Measurements from ENCODE around the gene RUNX3.

RUNX3 gene

DNA sequence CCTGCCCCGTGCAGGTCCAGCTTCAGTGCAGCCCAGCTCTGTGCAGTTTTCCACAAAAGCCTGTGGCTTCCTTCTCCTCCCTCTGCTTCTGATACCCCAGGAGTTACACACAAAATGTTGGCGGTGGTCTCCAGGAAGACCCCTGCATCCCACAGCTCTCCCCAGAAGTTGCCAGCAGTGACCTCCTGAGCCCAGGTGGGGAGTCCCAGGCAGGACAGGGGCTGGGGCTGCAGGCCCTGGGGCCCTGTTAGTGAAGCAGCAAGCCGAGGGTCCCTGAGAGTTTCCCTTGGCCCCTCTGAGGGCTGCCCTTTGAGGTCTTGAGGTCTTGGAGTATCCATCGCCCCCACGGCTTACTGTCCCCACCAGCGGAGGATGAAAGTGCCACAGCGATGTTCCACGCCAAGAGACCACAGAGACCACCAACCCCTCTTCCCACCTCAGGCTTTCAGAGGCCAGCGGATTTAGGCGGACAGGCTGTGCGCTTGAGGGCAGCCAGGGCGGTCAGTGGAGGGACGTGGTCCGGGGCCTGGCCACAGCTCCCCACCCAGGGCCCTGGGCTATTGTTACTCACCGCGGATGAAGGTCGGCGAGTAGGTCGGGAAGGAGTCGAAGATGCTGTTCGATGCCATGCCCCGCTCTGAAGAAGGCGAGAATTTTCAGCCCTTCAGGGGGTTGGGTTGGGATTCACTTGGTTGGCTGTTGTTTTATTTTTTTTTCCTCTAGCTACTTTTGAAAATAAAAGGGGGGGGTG is 34.0 kb upstream of the RUNX3 start:
- no peak for FAIRE-seq
- DNase-seq (ENCODE audit: insufficient read length, low spot score): no peak

DNA sequence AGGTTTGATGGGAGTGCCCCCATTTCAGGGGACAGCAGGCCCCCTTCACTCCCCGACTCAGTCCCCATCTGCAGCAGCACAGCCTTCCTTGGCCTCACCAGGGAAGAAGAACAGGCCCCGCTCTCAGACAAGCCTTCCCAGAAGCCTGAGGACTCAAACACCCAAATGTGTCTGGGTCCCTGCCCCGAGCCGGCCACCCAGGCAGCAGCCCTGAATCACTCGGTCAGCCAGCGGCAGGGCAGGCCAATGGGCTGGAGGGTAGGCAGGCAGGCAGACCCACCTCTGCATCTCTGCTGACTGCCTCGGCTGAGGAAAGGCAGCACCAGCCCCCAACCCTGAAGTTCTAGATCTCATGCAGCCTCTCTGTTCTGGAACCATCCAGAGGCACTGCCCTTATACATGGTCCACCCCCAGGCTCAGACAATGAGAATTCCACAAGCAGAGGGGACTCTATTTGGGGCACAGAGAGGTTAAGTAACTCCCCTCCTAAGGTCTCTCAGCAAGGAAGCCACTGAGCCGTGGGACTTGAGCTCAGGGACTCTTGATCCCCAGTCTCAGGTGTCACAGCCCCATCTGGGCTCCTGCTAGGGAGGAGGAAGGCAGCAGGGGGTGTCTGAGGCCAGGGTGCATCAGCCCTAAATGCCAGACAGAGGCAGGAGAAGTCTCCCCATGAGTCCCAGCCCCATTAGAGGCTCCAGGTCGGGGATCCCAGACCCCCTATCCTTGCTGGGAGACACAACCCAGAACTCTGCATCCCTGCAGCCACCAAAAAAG is 33.2 kb upstream of the RUNX3 start:
- FAIRE-seq (no peak), DNase-seq (ENCODE audit: insufficient read length, low spot score) (no peak)

DNA sequence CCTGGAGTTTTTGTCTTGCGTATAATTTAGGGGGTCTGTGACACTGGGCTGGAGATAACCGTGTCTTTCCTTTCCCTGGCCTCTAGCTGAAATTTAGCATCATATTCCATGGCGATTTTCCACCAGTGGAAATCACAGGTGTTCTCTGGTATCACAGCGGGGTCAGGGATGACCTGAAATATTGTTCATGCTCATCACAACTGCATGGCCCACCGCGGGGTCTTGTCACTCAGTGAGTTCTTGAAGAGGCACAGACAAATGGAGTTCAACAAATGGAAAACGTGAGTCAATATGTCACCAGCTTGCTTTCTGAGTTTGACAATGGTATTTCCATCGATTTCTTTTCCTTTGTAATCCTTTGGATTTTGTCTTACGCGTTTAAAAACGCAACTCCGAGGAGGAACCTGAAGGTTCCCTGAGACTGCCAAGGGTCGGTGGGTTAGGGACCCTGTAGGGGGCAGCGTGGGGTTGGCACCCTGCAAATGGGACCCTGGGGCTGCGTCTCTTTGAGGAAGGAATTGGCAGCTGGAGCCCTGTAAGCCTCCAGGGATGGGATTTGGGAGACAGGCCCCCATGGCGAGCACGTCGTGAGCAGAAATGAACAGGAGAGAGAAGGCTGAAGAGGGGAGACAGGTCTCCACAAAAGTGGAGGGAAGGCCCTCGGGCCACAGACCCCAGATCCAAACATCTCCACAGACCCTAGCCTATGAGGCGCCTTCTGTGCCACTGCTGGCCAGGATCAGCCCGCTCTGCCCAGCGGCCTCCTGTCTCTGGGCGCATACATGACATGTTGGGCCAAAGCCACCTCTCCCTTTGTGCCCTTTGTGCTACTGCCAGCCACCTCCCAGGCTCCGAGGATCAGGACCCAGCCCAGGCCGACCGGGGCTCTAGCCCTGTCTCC is 32.1 kb upstream of the RUNX3 start:
- FAIRE-seq: peak; percentile 69
- DNase-seq (ENCODE audit: insufficient read length, low spot score): no peak

DNA sequence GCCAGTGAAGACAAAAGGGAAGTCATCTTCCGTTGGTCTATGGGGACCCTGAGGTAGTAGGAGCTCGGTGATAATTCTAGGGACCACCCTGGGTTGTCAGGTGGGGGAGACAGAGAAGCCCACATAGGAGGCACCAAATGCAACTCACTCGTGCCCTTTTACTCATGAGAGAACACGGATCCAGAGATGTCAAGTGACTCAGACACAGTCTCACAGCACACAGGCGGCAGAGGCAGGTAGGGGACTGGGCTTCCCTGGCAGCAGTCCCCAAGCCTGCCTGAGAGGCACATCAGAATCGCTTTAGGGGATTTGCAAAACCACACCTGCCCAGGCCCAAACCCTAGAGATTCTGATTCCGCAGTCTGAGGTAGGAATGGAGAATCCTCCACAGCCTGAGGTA is 31.3 kb upstream of the RUNX3 start:
- FAIRE-seq (peak; percentile 62), DNase-seq (ENCODE audit: insufficient read length, low spot score) (no peak)

DNA sequence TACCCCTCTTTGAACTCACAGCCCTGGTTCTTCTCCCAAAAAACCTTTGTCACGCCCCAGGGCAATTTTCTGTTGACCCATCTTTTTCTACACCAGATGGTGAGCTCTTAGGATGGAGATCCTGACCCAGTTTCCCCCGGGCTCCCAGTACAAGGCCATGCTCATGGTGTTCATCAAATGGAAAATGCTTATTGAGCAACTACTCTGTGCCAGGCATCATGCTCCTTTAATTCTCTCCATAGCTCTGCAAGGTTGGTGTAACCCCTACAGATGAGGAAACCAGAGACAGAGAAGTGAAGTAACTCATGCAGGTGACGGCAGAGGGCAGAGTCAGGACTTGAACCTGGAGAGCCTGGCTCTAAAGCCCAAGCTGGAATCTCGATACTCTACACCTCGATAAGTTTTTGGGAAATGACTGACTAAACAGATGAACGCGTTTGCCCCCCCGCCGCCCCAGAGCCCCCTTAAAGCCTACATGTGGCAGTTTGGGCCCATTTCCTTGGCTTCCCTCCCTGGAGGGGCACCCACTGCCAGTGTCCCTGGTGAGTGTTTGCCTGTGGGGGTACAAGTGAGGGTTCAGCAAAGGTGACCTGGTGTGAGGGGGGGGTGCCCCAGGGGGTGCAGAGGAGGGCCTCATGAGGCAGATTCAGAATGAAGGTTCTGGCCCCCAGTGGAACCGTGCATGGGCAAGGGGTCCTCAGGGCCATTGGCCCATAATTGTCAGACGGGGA is 30.2 kb upstream of the RUNX3 start:
- peak; percentile 47 for FAIRE-seq

DNA sequence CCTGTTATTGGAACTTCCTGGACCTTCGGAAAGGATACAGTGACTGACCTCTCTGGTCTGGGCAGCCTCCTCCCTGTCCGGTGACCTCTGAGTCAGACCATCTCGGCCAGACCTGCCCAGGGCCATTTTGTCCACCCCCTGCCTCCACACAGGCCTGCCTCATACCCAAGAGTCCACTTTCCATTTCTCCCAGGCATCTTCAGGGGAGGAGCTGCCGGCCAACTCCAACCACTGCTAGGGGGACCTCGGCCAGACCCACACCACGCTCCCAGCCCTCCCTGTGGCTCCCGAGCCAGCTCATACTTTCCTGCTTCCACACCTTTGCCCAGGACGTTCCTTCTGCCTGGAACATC is 29.5 kb upstream of the RUNX3 start:
- no peak for FAIRE-seq
- DNase-seq (ENCODE audit: insufficient read length, low spot score): no peak

More for the DNA sequence above, 30.2 kb upstream of the RUNX3 start:
- no peak for DNase-seq (ENCODE audit: insufficient read length, low spot score)

DNA sequence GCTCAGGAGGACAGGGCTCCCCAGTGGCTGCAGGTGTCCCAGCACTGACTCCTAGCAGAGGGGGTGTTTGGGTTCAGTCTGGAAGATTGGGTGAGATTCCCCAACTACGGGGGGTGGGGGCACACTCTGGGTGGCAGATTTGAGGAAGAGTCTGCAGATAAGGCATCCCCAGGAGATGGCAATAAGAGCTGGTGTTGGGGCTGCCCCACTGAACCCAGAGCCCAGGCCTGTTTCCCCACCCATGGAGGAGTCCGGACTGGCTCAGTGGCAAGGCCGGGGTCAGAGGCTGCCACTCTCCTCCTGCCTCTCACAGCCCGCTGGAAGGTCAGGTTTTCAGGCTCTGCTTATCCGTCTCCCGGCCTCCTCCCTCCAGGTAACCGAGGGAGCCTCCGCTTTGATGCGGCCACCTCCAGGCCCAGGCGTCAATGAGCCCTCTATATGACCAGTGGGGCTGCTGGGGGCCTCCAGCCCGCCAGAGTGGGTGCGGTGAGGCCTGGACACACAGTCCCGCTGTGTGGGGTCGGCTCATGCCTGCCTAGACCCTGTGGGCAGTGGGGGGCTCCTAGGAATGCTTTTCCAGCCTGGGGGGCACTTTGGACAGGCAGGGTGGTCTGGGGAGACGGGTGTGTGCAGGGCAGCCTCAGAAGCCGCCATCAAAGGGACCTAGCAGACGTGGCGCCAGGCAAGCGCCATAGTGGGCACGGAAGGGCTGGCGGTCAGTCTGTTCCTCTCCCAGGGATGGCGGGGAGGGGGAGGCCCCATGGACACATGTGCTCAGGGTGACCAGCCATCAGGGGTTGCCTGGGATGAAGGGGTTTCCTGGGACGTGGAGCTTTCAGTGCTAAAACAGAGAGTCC is 28.9 kb upstream of the RUNX3 start:
- no peak for FAIRE-seq

DNA sequence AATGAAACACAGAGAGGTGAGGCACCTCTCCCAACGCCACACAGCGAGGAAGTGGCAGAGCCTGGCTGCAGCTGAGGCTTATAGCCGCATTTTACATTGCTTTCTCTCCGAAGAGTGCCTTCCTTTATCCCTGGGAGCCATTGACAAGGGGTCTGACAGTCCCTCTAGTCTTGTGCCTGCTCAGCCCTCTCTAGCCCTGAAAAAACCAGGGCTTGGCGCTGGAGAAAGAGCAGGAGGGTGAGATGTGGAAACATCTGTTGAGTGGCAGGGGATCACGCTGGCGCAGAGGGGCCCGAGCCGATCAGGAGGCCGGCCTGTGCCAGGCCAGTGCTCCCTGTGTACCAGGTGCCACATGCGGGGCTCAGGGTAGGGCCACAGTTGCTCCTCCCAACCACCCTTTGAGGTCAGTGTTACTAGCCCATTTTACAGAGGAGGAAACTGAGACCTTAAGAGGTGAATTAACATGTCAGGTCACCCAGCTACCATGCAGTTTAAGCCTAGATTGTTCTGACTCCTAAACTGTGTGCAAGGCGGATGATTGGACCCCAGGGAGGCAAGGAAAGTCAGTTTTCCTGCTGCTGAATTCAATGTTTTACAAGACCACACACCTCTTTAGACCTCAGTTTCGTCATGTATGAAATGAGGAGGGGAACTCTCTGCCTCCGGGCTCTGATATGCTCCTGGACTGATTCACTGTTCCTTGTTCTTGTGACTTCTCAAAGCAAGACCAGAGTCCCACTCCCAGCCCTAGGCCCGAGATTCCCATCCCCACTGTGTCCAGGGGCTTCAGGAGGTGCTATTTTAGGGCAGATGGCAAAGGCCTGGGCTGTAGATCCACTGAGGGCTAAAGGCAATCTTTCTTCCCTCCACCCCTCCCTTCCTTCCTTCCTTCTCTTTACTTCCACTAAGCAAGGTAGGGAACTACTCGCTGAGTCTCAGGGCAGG is 28.0 kb upstream of the RUNX3 start:
- DNase-seq (ENCODE audit: insufficient read length, low spot score) (no peak), FAIRE-seq (peak; percentile 86)

More for the DNA sequence above, 28.9 kb upstream of the RUNX3 start:
- DNase-seq (ENCODE audit: insufficient read length, low spot score): no peak

DNA sequence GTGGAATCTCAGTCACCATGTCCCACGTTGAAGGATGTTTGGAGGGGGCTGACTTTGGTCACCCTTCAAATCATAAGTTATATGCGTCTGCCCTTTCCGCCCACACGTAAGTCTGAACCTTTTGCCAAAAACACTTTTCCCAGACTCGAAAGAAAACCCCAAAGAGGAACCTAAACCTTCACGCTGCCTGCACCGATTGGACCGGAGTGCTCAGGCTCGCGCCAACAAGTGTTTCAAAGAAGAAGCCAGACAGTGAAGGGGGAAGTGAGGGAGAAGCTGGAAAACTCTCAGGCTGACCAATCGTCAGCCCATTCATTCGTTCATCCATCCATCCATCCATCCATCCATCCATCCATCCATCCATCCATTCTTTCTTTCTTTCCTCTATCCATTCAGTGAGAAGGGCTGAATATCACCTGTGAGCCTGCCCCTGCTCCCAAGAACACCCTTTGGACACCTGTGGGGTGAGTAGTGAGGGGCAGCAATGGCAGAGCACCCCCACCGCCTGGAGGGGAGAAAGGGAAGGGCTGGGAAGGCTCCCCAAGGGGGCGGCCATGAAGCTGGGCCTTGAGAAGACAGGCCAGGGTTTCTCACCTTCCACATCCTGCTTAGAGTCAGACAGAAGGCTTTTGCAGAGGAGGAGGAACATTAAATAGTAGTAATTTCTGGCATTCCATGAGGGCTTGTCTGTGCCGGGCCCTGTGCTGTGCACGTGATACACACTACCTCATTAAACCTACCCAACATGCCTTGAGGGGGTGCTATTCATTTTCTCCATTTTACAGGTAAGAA is 27.1 kb upstream of the RUNX3 start:
- peak; percentile 96 for FAIRE-seq
- DNase-seq (ENCODE audit: insufficient read length, low spot score): no peak

DNA sequence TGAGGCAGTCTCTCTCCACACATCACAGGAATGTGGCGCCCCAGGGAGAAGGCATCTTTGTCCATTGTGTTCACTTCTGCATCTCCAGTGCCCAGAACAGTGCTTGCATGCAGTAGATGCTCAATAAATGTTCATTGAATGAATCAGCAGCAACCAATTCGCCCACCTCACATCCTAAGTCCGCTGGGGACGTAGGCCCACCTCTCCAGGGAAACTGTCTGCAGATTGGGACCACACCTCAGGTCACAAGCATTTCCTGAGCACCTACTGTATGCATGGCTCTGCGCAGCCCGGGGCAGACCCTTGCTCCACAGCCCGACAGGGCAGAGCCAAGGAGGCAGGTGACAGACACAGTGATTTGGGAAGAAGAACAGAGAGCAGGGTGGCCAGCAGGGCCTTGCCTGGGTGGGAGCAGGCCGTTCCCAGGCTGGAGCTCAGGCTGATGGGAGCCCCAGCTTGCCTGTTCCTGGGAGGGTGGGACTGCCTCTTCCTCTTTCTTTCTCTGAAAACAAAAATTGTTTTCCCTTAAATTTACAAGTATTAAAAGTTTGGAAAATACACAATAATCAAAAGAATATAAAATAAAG is 25.8 kb upstream of the RUNX3 start:
- no peak for FAIRE-seq
- DNase-seq (ENCODE audit: insufficient read length, low spot score): no peak

DNA sequence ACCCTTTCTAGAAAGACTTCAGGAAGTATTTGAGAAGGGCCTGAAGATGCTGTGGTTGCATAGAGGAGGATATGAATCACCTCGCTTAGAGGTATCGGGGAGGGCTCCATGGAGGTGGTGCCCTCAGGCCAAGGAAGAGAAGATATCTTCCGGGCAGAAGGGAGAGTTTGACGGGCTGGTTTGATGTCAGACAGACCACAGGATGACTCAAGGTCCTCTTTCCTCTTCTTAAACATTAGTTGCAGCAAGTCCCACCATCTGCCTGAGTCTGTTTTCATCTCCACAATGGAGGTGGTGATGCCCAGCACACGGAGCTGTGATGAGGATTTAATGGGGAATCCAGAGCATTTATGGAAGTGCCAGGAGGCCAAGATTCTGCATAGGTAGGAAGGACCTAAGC is 25.1 kb upstream of the RUNX3 start:
- DNase-seq (ENCODE audit: insufficient read length, low spot score) (no peak), FAIRE-seq (peak; percentile 99)

DNA sequence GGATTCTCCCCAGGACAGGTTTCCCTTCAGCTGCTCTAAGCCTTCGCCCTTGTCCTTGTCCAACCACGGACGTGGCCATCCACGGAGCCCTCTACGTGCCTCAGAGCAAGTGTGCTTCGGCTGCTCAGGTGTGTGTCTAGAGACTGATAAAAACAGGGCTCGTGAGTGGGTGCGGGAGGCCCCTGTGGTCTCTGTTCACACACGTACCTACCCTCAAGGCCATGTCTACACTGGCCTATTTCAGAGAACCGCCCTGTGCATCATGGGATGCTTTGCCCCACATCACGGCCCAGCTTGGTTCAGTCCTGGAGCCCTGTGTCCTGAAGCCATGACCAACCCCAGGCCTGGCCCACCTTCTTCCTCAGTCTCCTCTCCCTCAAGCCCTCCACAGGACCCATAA is 24.6 kb upstream of the RUNX3 start:
- no peak for DNase-seq (ENCODE audit: insufficient read length, low spot score)
- no peak for FAIRE-seq

DNA sequence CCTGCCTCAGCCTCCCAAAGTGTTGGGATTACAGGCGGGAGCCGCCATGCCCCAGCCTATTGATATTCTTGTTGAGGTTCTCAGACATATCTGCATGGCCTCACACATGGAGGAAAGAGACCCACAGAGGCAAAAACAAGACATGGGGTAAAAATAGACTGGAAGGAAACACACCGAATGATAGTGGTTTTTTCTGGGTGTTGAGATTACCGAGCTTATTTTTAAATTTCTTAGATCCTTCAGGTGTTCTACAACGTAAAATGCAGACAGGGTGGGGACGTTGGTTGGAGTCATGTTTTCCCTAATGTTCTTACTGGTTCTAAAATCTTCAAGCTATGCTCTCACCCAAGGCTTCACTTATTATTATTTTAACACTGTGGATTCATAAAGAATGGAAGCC is 23.9 kb upstream of the RUNX3 start:
- DNase-seq (ENCODE audit: insufficient read length, low spot score) (no peak), FAIRE-seq (peak; percentile 82)

DNA sequence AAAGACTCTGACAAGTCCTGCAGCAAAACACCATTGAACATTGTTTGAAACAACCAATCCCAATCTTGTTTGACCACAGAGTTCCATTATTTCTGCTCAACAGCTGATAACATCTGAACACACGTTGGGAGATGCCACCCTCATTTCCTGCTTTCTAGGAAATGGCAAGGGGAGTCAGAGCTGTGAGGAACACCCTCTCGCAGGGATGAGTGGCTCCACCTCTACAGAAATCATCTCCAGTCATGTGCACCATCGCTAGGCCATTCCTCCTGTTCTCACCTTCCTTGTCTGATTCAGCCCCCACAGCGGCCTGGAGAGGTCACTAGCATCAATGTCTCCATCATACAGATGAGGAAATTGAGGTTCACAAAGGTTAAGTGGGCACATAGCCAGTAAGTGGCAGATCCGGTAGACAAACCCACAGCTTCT is 22.4 kb upstream of the RUNX3 start:
- no peak for DNase-seq (ENCODE audit: insufficient read length, low spot score)
- FAIRE-seq: peak; percentile 82

DNA sequence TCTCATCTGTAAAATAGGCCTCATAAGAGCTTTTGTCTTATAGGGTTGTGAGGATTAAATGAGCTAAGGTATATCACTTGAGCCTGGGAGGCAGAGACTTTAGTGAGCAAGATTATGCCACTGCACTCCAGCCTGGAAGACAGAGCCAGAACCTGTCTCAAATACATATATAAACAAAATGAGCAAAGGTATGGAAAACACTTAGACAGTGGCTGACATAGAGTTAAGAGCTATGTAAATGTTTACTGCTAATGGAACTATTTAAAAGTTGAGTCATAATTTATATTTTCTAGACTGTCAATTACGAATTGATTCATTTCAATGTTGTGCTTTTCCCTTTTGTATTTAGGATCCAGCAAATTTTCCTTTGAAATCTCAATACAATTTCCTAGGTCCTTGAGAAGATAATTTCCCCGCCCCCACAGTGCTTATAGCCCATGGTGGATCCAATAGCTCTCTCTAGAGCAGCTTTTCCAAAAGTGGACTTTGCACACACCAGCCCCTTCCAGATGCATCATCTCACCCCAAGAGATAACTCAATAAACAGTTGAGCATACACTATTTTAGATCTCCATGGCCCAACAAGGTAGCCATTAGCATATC is 21.8 kb upstream of the RUNX3 start:
- no peak for DNase-seq (ENCODE audit: insufficient read length, low spot score)
- peak; percentile 75 for FAIRE-seq

DNA sequence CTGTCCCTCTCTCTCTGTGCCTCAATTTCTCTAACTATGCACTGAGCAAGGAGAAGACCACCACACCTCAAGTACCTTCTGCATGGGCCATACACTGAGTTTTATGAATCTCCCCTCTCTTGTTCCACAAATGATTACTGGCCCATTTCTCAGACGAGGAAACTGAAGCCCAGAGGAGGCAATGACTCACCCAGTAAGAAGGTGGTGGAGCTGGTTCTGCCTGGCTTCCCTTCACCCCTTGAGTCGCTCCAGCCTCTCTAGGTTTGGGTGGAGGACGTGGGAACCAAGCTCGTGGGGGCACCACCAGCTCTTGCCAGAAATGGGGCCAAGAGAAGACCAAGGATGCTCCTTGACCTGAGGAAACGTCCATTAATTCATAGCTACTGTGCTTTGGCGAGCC is 21.3 kb upstream of the RUNX3 start:
- no peak for DNase-seq (ENCODE audit: insufficient read length, low spot score)

DNA sequence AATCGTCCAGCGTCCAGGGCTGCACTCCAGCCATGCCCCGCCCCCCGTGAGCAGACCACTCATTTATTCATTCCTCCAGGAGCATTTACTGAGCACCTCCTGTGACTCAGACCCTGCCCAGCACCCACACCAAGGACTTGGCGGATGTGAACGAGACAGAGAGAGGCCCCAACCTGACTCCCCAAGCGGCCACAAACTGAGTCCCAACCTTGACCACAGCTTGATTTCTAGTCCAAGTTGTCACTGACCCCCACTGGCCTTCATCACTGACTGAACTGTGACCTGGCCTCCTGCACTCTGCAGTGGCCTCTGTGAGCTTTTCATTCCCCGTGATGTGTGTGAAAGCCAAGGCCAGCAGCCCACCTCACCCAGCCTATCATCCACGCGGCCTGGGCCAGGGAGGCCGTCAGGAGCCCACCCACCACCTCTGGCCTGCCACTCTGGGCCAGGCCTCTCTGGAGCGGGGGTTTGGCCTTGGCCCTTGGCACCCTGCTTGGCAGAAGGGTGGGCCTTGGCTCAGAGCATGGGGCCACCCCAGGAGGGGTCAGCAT is 19.3 kb upstream of the RUNX3 start:
- no peak for FAIRE-seq
- DNase-seq (ENCODE audit: insufficient read length, low spot score): no peak

More for the DNA sequence above, 21.3 kb upstream of the RUNX3 start:
- FAIRE-seq: no peak
